ENCODE results near the gene EGFL7. TPM values are rescaled to one million over a fixed set of nuclear protein-coding genes. Genes with fewer than 3 reads are reported as not detected.
A peak's percentile ranks its signal among the peaks of the same experiment; 100 is the strongest.

EGFL7 gene
- total and polyA plus RNA-seq, 2 of the 13 experiments (the other 11 are each of a cell fraction or from before 2014, with no cell fraction given), result 0.20 to 5.1 TPM

- TF ChIP-seq SOX13 (IDR thresholded peaks at IDR 0.05) (peak; percentile 52; the same call in 1 of the 2 replicates), SOX13 (CRISPR knock-in tag; conservative IDR thresholded peaks at IDR 0.05 in 1 of 2, IDR thresholded peaks at IDR 0.05 in 1 of 2) (no peak; a peak in 1 of 4 replicates), SMAD1 (CRISPR knock-in tag; IDR thresholded peaks at IDR 0.05; ENCODE audit: borderline replicate concordance, low read depth) (no peak), ZSCAN12 (CRISPR knock-in tag; IDR thresholded peaks at IDR 0.05) (no peak), CCDC6 (CRISPR knock-in tag; IDR thresholded peaks at IDR 0.05) (no peak), CBX5 (CRISPR knock-in tag; IDR thresholded peaks at IDR 0.05; ENCODE audit: borderline replicate concordance) (no peak; the same call in 1 of the 2 replicates), ATRX (CRISPR knock-in tag; IDR thresholded peaks at IDR 0.05; ENCODE audit: borderline replicate concordance) (no peak), JUN (CRISPR knock-in tag; IDR thresholded peaks at IDR 0.05) (peak; percentile 87), CBX1 (IDR thresholded peaks at IDR 0.05; ENCODE audit: low read depth) (no peak), GABPB1 (CRISPR knock-in tag; IDR thresholded peaks at IDR 0.05) (peak; percentile 51), JUND (CRISPR knock-in tag; IDR thresholded peaks at IDR 0.05) (peak; percentile 85), ZNF235 (CRISPR knock-in tag; IDR thresholded peaks at IDR 0.05; ENCODE audit: borderline replicate concordance) (no peak), MXD1 (CRISPR knock-in tag; IDR thresholded peaks at IDR 0.05) (no peak), ZNF724P (CRISPR knock-in tag; IDR thresholded peaks at IDR 0.05; ENCODE audit: borderline replicate concordance) (no peak), MBD4 (IDR thresholded peaks at IDR 0.05; ENCODE audit: borderline replicate concordance, low read length) (no peak), NR1H2 (CRISPR knock-in tag; IDR thresholded peaks at IDR 0.05; ENCODE audit: borderline replicate concordance, low read depth) (no peak), ZNF691 (CRISPR knock-in tag; IDR thresholded peaks at IDR 0.05; ENCODE audit: borderline replicate concordance, low read depth) (no peak; the same call in 1 of the 2 replicates), ZNF614 (CRISPR knock-in tag; IDR thresholded peaks at IDR 0.05; ENCODE audit: borderline replicate concordance) (no peak), SAFB2 (CRISPR knock-in tag; IDR thresholded peaks at IDR 0.05; ENCODE audit: borderline replicate concordance, low read depth) (no peak), GATAD2A (CRISPR knock-in tag; IDR thresholded peaks at IDR 0.05) (peak; percentile 72), ZNF354B (CRISPR knock-in tag; IDR thresholded peaks at IDR 0.05) (no peak), HNRNPK (IDR thresholded peaks at IDR 0.05; ENCODE audit: low read depth, low read length, poor library complexity, severe bottlenecking) (no peak), ETV6 (CRISPR knock-in tag; conservative IDR thresholded peaks at IDR 0.05) (no peak), ZNF282 (IDR thresholded peaks at IDR 0.05; ENCODE audit: partially characterized antibody) (no peak), EED (CRISPR knock-in tag; IDR thresholded peaks at IDR 0.05) (no peak)
- TF ChIP-seq, protein P1, sequence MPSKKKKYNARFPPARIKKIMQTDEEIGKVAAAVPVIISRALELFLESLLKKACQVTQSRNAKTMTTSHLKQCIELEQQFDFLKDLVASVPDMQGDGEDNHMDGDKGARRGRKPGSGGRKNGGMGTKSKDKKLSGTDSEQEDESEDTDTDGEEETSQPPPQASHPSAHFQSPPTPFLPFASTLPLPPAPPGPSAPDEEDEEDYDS (CRISPR knock-in tag; IDR thresholded peaks at IDR 0.05), result 0 out of 2 replicates have a peak, but pooled peaks have one; percentile 32
- TF ChIP-seq, protein P2, sequence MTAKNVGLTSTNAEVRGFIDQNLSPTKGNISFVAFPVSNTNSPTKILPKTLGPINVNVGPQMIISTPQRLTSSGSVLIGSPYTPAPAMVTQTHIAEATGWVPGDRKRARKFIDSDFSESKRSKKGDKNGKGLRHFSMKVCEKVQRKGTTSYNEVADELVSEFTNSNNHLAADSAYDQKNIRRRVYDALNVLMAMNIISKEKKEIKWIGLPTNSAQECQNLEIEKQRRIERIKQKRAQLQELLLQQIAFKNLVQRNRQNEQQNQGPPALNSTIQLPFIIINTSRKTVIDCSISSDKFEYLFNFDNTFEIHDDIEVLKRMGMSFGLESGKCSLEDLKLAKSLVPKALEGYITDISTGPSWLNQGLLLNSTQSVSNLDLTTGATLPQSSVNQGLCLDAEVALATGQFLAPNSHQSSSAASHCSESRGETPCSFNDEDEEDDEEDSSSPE (CRISPR knock-in tag; IDR thresholded peaks at IDR 0.05), result no peak
- TF ChIP-seq, protein P3, sequence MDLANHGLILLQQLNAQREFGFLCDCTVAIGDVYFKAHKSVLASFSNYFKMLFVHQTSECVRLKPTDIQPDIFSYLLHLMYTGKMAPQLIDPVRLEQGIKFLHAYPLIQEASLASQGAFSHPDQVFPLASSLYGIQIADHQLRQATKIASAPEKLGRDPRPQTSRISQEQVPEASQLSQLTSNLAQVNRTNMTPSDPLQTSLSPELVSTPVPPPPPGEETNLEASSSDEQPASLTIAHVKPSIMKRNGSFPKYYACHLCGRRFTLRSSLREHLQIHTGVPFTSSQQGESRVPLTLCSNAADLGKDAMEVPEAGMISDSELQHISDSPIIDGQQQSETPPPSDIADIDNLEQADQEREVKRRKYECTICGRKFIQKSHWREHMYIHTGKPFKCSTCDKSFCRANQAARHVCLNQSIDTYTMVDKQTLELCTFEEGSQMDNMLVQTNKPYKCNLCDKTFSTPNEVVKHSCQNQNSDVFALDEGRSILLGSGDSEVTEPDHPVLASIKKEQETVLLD (CRISPR knock-in tag; IDR thresholded peaks at IDR 0.05; ENCODE audit: low read depth), result no peak
Measured at GRCh38 chr9:136693490-136694162, 30.9 kb downstream of the EGFL7 start (continued).

Measured in HepG2 (cell line).